Cardiac fibroblast (primary cell): Measurements from ENCODE around the gene FRMPD1.
"Not testable (repeated sequence)": the region's sequence is repeated elsewhere in the genome, so short reads cannot be mapped to it uniquely, and the experiment has no call there.

ENCODE experiments used
- DNase-seq, 2 donors: peaks; one replicate each; pipeline versions ENCODE4 v3.0.0 to v3.0.0-alpha.2; 2010; ENCODE audit warnings: low read depth in 2 of 2
- H3K4me3 ChIP-seq, 2 donors: replicated peaks in 1 of 2; 1 replicate in 1 of 2; 2 replicates in 1 of 2; pipeline ENCODE4 v1.5.1; 2011; ENCODE audit warnings: low read depth in 2 of 2, low read length in 2 of 2, mild to moderate bottlenecking in 2 of 2, moderate library complexity in 1 of 2
- CTCF ChIP-seq: IDR thresholded peaks from one replicate; pipeline ENCODE4 v1.5.1; 2011; ENCODE audit warnings: low read depth, mild to moderate bottlenecking, low read length, inconsistent platforms

Gene FRMPD1

GRCh38 chr9:37650873-37651768 is at the start of gene FRMPD1:
TSS of gene FRMPD1 (plus strand) at chr9:37650954. CDS start at chr9:37692642, 41,688 bp downstream.
- DNase-seq = peak; percentile 23 to 41
- H3K4me3 ChIP-seq = peak within 1 kb of the TSS; percentile 39 to 55
- no peak for TF ChIP-seq CTCF

GRCh38 chr9:37602061-37602460 is 48.7 kb upstream of the FRMPD1 start:
- H3K4me3 ChIP-seq, DNase-seq: not testable (repeated sequence)

GRCh38 chr9:37602817-37603216 is 47.9 kb upstream of the FRMPD1 start:
- DNase-seq = no peak
- no peak for TF ChIP-seq CTCF
- no peak overlapping the region for H3K4me3 ChIP-seq

GRCh38 chr9:37604296-37604695 is 46.5 kb upstream of the FRMPD1 start:
- H3K4me3 ChIP-seq = no peak overlapping the region
- TF ChIP-seq CTCF = no peak
- DNase-seq = no peak

GRCh38 chr9:37608250-37608649 is 42.5 kb upstream of the FRMPD1 start:
- no peak for TF ChIP-seq CTCF
- no peak overlapping the region for H3K4me3 ChIP-seq
- DNase-seq = no peak

- no peak for TF ChIP-seq CTCF
- H3K4me3 ChIP-seq = no peak overlapping the region
- DNase-seq = no peak
Observed at GRCh38 chr9:37609735-37610397, 40.9 kb upstream of the FRMPD1 start.

- no peak for TF ChIP-seq CTCF
- DNase-seq = no peak
- H3K4me3 ChIP-seq = no peak overlapping the region
Observed at GRCh38 chr9:37611014-37611413, 39.7 kb upstream of the FRMPD1 start.
